ENCODE data around the gene CEP164. TPM values are rescaled to one million over a fixed set of nuclear protein-coding genes. Genes with fewer than 3 reads are reported as not detected.

Gene CEP164
- total and polyA plus RNA-seq, 2 of the 8 experiments (the other 6 are each of a cell fraction or from before 2014, with no cell fraction given): 8.4 to 20.8 TPM

GRCh38 chr11:117412176-117412575 lies 84.5 kb downstream of the CEP164 start:
- no peak overlapping the region for H2AFZ ChIP-seq (ENCODE audit: low read length)
- 85% methylated on average over 10 of the region's 10 CpGs; no CpG with 5 or more reads in 1 of the 2 experiments for WGBS, 2 experiments (ENCODE audit: extremely low coverage in 1 of 2, insufficient coverage in 1 of 2, insufficient read length in 1 of 2, insufficient replicate concordance in 2 of 2, low coverage in 1 of 2, low lambda C conversion rate in 2 of 2, missing lambda C conversion rate in 1 of 2)
- H2BK15ac ChIP-seq (ENCODE audit: low read length): no peak overlapping the region
- H3K36me3 ChIP-seq (ENCODE audit: control insufficient read depth in 2 of 4, insufficient read depth in 4 of 4, low read length in 3 of 4): peaks cover 0 to 3% (median 0%) of the 10 kb centered on the region in 4 experiments; a peak in 4 of 8 replicates
- no peak for TF ChIP-seq BRCA1 (IDR thresholded peaks at IDR 0.05; ENCODE audit: low read depth, low read length)
- TF ChIP-seq POLR2A (IDR thresholded peaks at IDR 0.05; ENCODE audit: control extremely low read depth in 1 of 2, low read depth in 2 of 2, low read length in 2 of 2): no peak
- no peak for TF ChIP-seq POLR2AphosphoS5 (IDR thresholded peaks at IDR 0.05; ENCODE audit: low read depth, low read length)
- TF ChIP-seq RXRA (IDR thresholded peaks at IDR 0.05; ENCODE audit: insufficient read depth, low read depth, low read length): no peak
- TF ChIP-seq SP4 (IDR thresholded peaks at IDR 0.05; ENCODE audit: low read length): no peak
- no peak for TF ChIP-seq NANOG (IDR thresholded peaks at IDR 0.05; ENCODE audit: insufficient read depth, low read depth, low read length, poor library complexity, severe bottlenecking)
- TF ChIP-seq SP1 (IDR thresholded peaks at IDR 0.05; ENCODE audit: low read depth, low read length): no peak
- TF ChIP-seq RBBP5 (IDR thresholded peaks at IDR 0.05; ENCODE audit: borderline replicate concordance, low read depth, low read length): no peak
- TF ChIP-seq SP2 (IDR thresholded peaks at IDR 0.05; ENCODE audit: low read length): no peak
- no peak for TF ChIP-seq BACH1 (IDR thresholded peaks at IDR 0.05; ENCODE audit: low read length)
- no peak for TF ChIP-seq TAF7 (optimal IDR thresholded peaks at IDR 0.05; ENCODE audit: borderline replicate concordance, low read depth, low read length)
- no peak for TF ChIP-seq BCL11A (IDR thresholded peaks at IDR 0.05; ENCODE audit: low read depth in 2 of 2, low read length in 2 of 2)
- TF ChIP-seq CREB1 (IDR thresholded peaks at IDR 0.05): no peak
- no peak for TF ChIP-seq HDAC2 (IDR thresholded peaks at IDR 0.05; ENCODE audit: borderline replicate concordance in 1 of 2, low read depth in 2 of 2, low read length in 2 of 2)
- TF ChIP-seq SIN3A (conservative IDR thresholded peaks at IDR 0.05 in 1 of 2, IDR thresholded peaks at IDR 0.05 in 1 of 2; ENCODE audit: low read depth in 1 of 2, low read length in 2 of 2): no peak
- no peak overlapping the region for H3K27ac ChIP-seq (ENCODE audit: low read depth, low read length)
- no peak overlapping the region for H3K9ac ChIP-seq (replicated peaks in 1 of 4; ENCODE audit: extremely low read depth in 1 of 4, low read depth in 3 of 4, low read length in 3 of 4)
- H3K79me1 ChIP-seq (ENCODE audit: low read depth, low read length): no peaks in the 10 kb centered on the region
- ChIA-PET POLR2A (ENCODE audit: partially characterized antibody) (no interaction called here), CTCF (ENCODE audit: partially characterized antibody) (interaction anchor here (0.6 to 9.6 kb wide), 6 partner anchors 10 to 396 kb away, joined by 3 to 85 read pairs (median 7); no protein-coding TSS in a partner anchor)
- DNase-seq (ENCODE audit: low read depth in 1 of 2, low spot score in 2 of 2): no peak
- FAIRE-seq: no peak
- no peak overlapping the region for H2BK5ac ChIP-seq (ENCODE audit: low read depth, low read length)
- no peak overlapping the region for H3K14ac ChIP-seq (ENCODE audit: insufficient read length)
- H2BK120ac ChIP-seq (replicated peaks; ENCODE audit: low read depth, low read length): no peak overlapping the region
- no peak overlapping the region for H4K91ac ChIP-seq (replicated peaks; ENCODE audit: insufficient read length, low read length)
- H4K5ac ChIP-seq (ENCODE audit: insufficient read length, low read depth, low read length): no peak overlapping the region
- H2BK12ac ChIP-seq (ENCODE audit: low read depth, low read length): no peak overlapping the region
- H3K4me1 ChIP-seq (replicated peaks in 1 of 4; ENCODE audit: control insufficient read depth in 3 of 4, insufficient read depth in 4 of 4, low read length in 3 of 4): peaks cover 0 to 4% (median 0%) of the 10 kb centered on the region in 4 experiments; a peak in 2 of 7 replicates
- H3K56ac ChIP-seq (replicated peaks; ENCODE audit: insufficient read length, low read depth, low read length): no peak overlapping the region
- no peak overlapping the region for H3K4ac ChIP-seq (replicated peaks; ENCODE audit: insufficient read length, low read depth, low read length)
- H2BK20ac ChIP-seq (ENCODE audit: low read length): no peak overlapping the region
- no peak overlapping the region for H4K8ac ChIP-seq (ENCODE audit: extremely low read depth, insufficient read depth, low read length)
- no peak overlapping the region for H3K4me2 ChIP-seq (ENCODE audit: insufficient read depth in 1 of 2, low read depth in 2 of 2, low read length in 2 of 2)
- no peaks in the 10 kb centered on the region for H3K27me3 ChIP-seq (replicated peaks in 1 of 4; ENCODE audit: control insufficient read depth in 3 of 4, extremely low read depth in 1 of 4, insufficient read depth in 3 of 4, low read length in 3 of 4)
- H3K79me2 ChIP-seq (ENCODE audit: control insufficient read depth in 1 of 2, insufficient read depth in 2 of 2, low read length in 2 of 2): no peaks in the 10 kb centered on the region
- no peak overlapping the region for H3K23ac ChIP-seq (ENCODE audit: insufficient read length)
- no peak overlapping the region for H3K18ac ChIP-seq (ENCODE audit: extremely low read depth, low read length)
- H3K4me3 ChIP-seq (ENCODE audit: extremely low read depth in 1 of 4, insufficient read depth in 2 of 4, low read depth in 3 of 4, low read length in 4 of 4): no peak overlapping the region
- no peaks in the 10 kb centered on the region for H4K20me1 ChIP-seq (replicated peaks in 1 of 2; ENCODE audit: control insufficient read depth in 1 of 2, insufficient read depth in 2 of 2, low read length in 2 of 2)
- no peaks in the 10 kb centered on the region for H3K23me2 ChIP-seq (ENCODE audit: low read depth, low read length)
- no peaks in the 10 kb centered on the region for H3K9me3 ChIP-seq (ENCODE audit: insufficient read depth in 2 of 2, low read depth in 1 of 2, low read length in 1 of 2)
- H2AK5ac ChIP-seq (ENCODE audit: low read depth, low read length): no peak overlapping the region
